Measurements from ENCODE around the gene HIVEP3. TPM values are rescaled to one million over a fixed set of nuclear protein-coding genes. Genes with fewer than 3 reads are reported as not detected.

The HIVEP3 gene
- total RNA-seq, 5 donors from 2014 or later (not counting 1 experiment from before 2014, with no cell fraction given), result 7.0 to 15.3 (median 8.8) TPM

DNA sequence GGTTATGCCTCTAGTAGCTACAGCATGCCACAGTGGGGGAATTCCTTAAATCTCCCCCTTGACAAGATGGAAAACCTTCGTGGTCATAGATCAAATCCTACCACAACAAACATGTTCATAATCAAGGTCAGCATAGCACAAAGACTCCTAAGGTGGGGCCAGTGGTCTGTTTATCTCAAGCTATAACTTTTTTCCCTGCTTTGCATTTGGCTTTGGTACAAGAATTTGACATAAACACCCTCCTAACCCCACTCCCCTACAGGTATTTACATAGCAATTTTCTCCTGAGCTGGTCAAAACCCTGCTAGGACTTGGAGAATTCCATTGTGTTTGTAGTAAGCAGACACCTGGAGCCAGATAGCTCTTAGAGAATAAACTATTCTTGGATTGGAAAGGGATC, 58.5 kb downstream of the HIVEP3 start:
- H3K4me3 Mint-ChIP-seq, result no peak overlapping the region
- H3K27ac ChIP-seq (ENCODE audit: low read length), result no peak overlapping the region
- WGBS (ENCODE audit: insufficient coverage), result 60% methylated on average over 1 of the region's 1 CpG
- peaks cover 14 to 24% (median 20%) of the 10 kb centered on the region in 3 donors for H3K4me1 Mint-ChIP-seq
- DNase-seq (no peak), ATAC-seq (replicated peaks in 1 of 4) (no peak)
- H3K27me3 Mint-ChIP-seq, result no peaks in the 10 kb centered on the region
- H3K4me3 ChIP-seq (ENCODE audit: control insufficient read depth in 1 of 2, extremely low read depth in 1 of 2, low read length in 1 of 2), result no peak overlapping the region
- H3K9me3 ChIP-seq, result no peaks in the 10 kb centered on the region
- ChIA-PET CTCF (no interaction called here), POLR2A (no interaction called here)
- H3K4me1 ChIP-seq (ENCODE audit: control insufficient read depth in 1 of 2, extremely low read depth in 1 of 2, insufficient read depth in 2 of 2, low read length in 2 of 2), result peaks cover 0 to 4% of the 10 kb centered on the region in 2 experiments
- peaks cover 0 to 4% (median 0%) of the 10 kb centered on the region in 3 donors for H3K9me3 Mint-ChIP-seq
- H3K36me3 Mint-ChIP-seq, result peaks cover 25% of the 10 kb centered on the region
- H3K36me3 ChIP-seq (ENCODE audit: control insufficient read depth in 2 of 2, extremely low read depth in 1 of 2, insufficient read depth in 1 of 2, low read length in 1 of 2), result no peaks in the 10 kb centered on the region
- H3K27ac Mint-ChIP-seq, result no peak overlapping the region
- no peaks in the 10 kb centered on the region for H3K27me3 ChIP-seq (replicated peaks in 1 of 2; ENCODE audit: control insufficient read depth in 2 of 2, extremely low read depth in 1 of 2, insufficient read depth in 2 of 2, low read length in 1 of 2)

DNA sequence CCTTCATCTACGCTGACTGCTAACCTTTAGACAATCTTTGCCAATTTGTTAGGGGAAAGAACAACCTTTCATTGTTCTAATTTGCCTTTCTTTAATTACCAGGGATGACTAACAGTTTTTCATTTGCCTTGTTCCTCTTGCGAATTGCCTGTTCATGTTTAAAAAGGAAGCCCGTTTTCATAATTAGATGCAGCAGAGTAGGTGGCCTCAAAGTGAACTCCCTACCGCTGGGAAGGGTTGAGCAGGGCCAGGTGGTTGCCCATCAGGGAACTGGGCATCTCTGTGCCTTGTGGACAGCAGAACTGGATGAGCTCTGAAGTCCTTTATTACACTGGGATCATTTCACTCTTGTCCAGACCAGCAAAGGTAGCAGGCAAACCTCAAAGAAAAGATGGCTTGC, 59.0 kb downstream of the HIVEP3 start:
- CTCF ChIA-PET, result no interaction called here
- Mint-ChIP-seq H3K36me3 (peaks cover 25% of the 10 kb centered on the region), H3K4me3 (no peak overlapping the region), H3K27me3 (no peaks in the 10 kb centered on the region), H3K9me3 (peaks cover 0 to 4% (median 0%) of the 10 kb centered on the region in 3 donors), H3K27ac (no peak overlapping the region), H3K4me1 (peaks cover 14 to 24% (median 20%) of the 10 kb centered on the region in 3 donors)
- DNase-seq (no peak), ATAC-seq (replicated peaks in 1 of 4) (no peak)
- Histone ChIP-seq H3K36me3 (ENCODE audit: control insufficient read depth in 2 of 2, extremely low read depth in 1 of 2, insufficient read depth in 1 of 2, low read length in 1 of 2) (no peaks in the 10 kb centered on the region), H3K9me3 (no peaks in the 10 kb centered on the region), H3K4me3 (ENCODE audit: control insufficient read depth in 1 of 2, extremely low read depth in 1 of 2, low read length in 1 of 2) (no peak overlapping the region), H3K4me1 (ENCODE audit: control insufficient read depth in 1 of 2, extremely low read depth in 1 of 2, insufficient read depth in 2 of 2, low read length in 2 of 2) (peaks cover 0 to 4% of the 10 kb centered on the region in 2 experiments), H3K27me3 (replicated peaks in 1 of 2; ENCODE audit: control insufficient read depth in 2 of 2, extremely low read depth in 1 of 2, insufficient read depth in 2 of 2, low read length in 1 of 2) (no peaks in the 10 kb centered on the region), H3K27ac (ENCODE audit: low read length) (no peak overlapping the region)
- POLR2A ChIA-PET, result no interaction called here
- 83% methylated on average over 2 of the region's 4 CpGs for WGBS (ENCODE audit: insufficient coverage)

DNA sequence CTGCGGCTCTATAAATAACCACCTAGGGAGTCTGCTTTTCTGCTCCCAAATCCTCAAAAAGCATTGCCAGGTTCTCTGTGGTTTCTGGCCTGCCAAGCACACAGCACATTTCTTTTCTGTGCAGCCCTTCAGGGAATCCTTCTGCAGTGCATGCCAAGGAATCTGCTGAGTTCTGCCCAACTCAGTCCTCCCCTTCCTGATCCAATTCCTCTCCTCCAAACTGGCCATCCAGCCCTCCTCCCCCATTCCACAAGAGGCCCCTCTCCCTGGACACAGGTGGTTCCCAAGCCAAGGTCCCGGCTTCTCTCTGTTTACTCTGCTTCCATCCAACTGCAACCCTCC, 61.8 kb downstream of the HIVEP3 start:
- CTCF ChIA-PET, result no interaction called here
- WGBS (ENCODE audit: insufficient coverage), result 83% methylated on average over 1 of the region's 2 CpGs
- no peak for ATAC-seq (replicated peaks in 1 of 4)

DNA sequence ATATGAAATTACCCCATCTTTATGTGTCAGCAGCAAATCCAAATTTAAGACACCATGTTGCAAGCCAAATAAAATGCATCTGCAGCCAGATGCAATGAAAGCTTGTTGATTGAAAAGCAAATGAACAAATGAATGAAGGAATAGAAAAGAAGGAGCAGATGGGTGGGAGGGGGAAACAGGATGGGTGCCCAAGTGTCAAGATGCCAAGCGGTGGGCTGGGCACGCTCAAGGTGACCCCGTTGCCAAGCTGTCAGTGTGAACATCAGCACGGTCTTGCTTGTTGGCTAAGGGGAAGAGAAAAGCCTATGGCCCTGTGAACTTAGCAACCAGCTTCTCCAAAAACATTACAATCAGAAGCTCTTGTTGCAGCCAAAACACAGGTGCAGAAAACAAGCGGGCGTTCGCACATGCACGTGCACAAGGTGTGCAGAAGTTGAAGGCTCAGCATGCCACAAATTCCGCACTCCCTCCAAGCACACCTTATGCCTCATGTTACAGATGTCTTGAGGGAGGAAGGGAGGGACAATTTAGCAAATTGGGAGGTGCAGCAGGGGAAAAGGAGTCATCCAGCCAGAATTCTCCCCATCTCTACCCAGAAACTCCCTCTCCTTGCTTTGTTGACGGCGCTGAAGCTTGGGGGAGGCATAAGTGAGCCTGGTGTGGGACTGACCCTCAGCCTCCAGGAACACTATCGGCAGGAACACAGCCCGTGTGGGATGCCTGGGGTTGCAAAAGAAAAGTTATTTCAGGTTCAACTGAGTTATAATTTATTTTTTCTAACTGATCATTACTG, 62.4 kb downstream of the HIVEP3 start:
- no peak overlapping the region for H3K4me3 ChIP-seq (ENCODE audit: control insufficient read depth in 1 of 2, extremely low read depth in 1 of 2, low read length in 1 of 2)
- H3K27ac Mint-ChIP-seq, result no peak overlapping the region
- H3K36me3 ChIP-seq (ENCODE audit: control insufficient read depth in 2 of 2, extremely low read depth in 1 of 2, insufficient read depth in 1 of 2, low read length in 1 of 2), result no peaks in the 10 kb centered on the region
- POLR2A ChIA-PET, result no interaction called here
- no peak for DNase-seq
- no peaks in the 10 kb centered on the region for H3K9me3 ChIP-seq
- no peaks in the 10 kb centered on the region for H3K4me1 ChIP-seq (ENCODE audit: control insufficient read depth in 1 of 2, extremely low read depth in 1 of 2, insufficient read depth in 2 of 2, low read length in 2 of 2)
- no peaks in the 10 kb centered on the region for H3K27me3 Mint-ChIP-seq
- ATAC-seq (replicated peaks in 1 of 4), result no peak
- no peaks in the 10 kb centered on the region for H3K27me3 ChIP-seq (replicated peaks in 1 of 2; ENCODE audit: control insufficient read depth in 2 of 2, extremely low read depth in 1 of 2, insufficient read depth in 2 of 2, low read length in 1 of 2)
- CTCF ChIA-PET, result interaction anchor here in 1 of 2 donors (1.1 kb wide), 1 partner anchor 337 kb away, joined by 5 read pairs; no protein-coding TSS in a partner anchor
- H3K4me3 Mint-ChIP-seq, result no peak overlapping the region
- H3K9me3 Mint-ChIP-seq, result peaks cover 0 to 4% (median 0%) of the 10 kb centered on the region in 3 donors
- H3K4me1 Mint-ChIP-seq, result peaks cover 4 to 10% (median 5%) of the 10 kb centered on the region in 3 donors
- no peak overlapping the region for H3K27ac ChIP-seq (ENCODE audit: low read length)
- 100% methylated on average over 1 of the region's 13 CpGs for WGBS (ENCODE audit: insufficient coverage)
- H3K36me3 Mint-ChIP-seq, result peaks cover 23% of the 10 kb centered on the region

More for the DNA sequence above, 61.8 kb downstream of the HIVEP3 start:
- Mint-ChIP-seq H3K36me3 (peaks cover 29% of the 10 kb centered on the region), H3K9me3 (peaks cover 0 to 4% (median 0%) of the 10 kb centered on the region in 3 donors), H3K27ac (no peak overlapping the region), H3K4me3 (no peak overlapping the region), H3K27me3 (no peaks in the 10 kb centered on the region), H3K4me1 (peaks cover 2 to 16% (median 5%) of the 10 kb centered on the region in 3 donors)
- Histone ChIP-seq H3K27me3 (replicated peaks in 1 of 2; ENCODE audit: control insufficient read depth in 2 of 2, extremely low read depth in 1 of 2, insufficient read depth in 2 of 2, low read length in 1 of 2) (no peaks in the 10 kb centered on the region), H3K9me3 (no peaks in the 10 kb centered on the region), H3K27ac (ENCODE audit: low read length) (no peak overlapping the region), H3K4me3 (ENCODE audit: control insufficient read depth in 1 of 2, extremely low read depth in 1 of 2, low read length in 1 of 2) (no peak overlapping the region), H3K4me1 (ENCODE audit: control insufficient read depth in 1 of 2, extremely low read depth in 1 of 2, insufficient read depth in 2 of 2, low read length in 2 of 2) (no peaks in the 10 kb centered on the region), H3K36me3 (ENCODE audit: control insufficient read depth in 2 of 2, extremely low read depth in 1 of 2, insufficient read depth in 1 of 2, low read length in 1 of 2) (no peaks in the 10 kb centered on the region)
- DNase-seq, result no peak
- POLR2A ChIA-PET, result no interaction called here

DNA sequence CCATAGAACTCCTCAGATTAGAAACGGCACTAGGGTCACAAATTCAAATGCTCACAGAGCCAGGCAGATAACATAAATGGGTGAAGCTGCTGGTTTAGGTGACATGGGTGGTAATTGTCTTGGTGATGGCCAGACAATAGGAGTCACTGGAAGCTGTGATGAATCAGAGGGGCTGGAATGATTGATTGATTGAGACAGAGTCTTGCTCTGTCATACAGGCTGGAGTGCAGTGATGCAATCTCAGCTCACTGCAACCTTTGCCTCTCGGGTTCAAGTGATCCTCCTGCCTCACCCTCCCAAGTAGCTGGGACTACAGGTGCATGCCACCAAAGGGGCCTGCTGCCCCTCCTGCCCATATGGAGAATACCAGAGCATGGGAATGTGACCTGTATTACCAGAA, 63.0 kb downstream of the HIVEP3 start:
- Mint-ChIP-seq H3K9me3 (peaks cover 0 to 4% (median 0%) of the 10 kb centered on the region in 3 donors), H3K27me3 (no peaks in the 10 kb centered on the region), H3K4me3 (no peak overlapping the region), H3K27ac (no peak overlapping the region), H3K36me3 (peaks cover 21% of the 10 kb centered on the region), H3K4me1 (peaks cover 7 to 9% (median 8%) of the 10 kb centered on the region in 3 donors)
- no peak for DNase-seq
- no peaks in the 10 kb centered on the region for H3K9me3 ChIP-seq
- H3K27me3 ChIP-seq (replicated peaks in 1 of 2; ENCODE audit: control insufficient read depth in 2 of 2, extremely low read depth in 1 of 2, insufficient read depth in 2 of 2, low read length in 1 of 2), result no peaks in the 10 kb centered on the region
- CTCF ChIA-PET, result interaction anchor here in 1 of 2 donors (1.1 kb wide), 1 partner anchor 337 kb away, joined by 5 read pairs; no protein-coding TSS in a partner anchor
- no peak for ATAC-seq (replicated peaks in 1 of 4)
- H3K27ac ChIP-seq (ENCODE audit: low read length), result no peak overlapping the region
- no peak overlapping the region for H3K4me3 ChIP-seq (ENCODE audit: control insufficient read depth in 1 of 2, extremely low read depth in 1 of 2, low read length in 1 of 2)
- H3K36me3 ChIP-seq (ENCODE audit: control insufficient read depth in 2 of 2, extremely low read depth in 1 of 2, insufficient read depth in 1 of 2, low read length in 1 of 2), result no peaks in the 10 kb centered on the region
- 100% methylated on average over 1 of the region's 2 CpGs for WGBS (ENCODE audit: insufficient coverage)
- no peaks in the 10 kb centered on the region for H3K4me1 ChIP-seq (ENCODE audit: control insufficient read depth in 1 of 2, extremely low read depth in 1 of 2, insufficient read depth in 2 of 2, low read length in 2 of 2)
- POLR2A ChIA-PET, result no interaction called here

DNA sequence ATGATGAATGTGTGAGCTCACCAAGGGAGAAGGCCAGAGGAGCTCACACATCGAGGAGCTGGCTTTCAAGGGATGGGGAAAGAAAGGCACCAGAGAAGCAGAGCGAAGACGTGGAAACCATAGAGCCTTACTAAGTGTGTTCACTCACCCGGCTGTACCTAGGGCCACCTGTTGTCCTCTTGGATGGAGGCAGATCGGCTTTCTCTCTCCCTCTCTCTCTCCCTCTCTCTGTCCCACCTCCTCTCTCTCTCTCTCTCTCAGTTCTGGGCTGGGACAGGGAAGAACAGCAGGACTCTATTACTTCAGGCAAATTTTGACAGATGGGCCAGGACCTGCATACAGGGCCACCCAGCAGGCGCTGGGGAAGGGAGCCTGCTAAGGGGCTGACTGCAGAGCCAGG, 64.8 kb downstream of the HIVEP3 start:
- no peaks in the 10 kb centered on the region for H3K27me3 ChIP-seq (replicated peaks in 1 of 2; ENCODE audit: control insufficient read depth in 2 of 2, extremely low read depth in 1 of 2, insufficient read depth in 2 of 2, low read length in 1 of 2)
- no peak overlapping the region for H3K4me3 ChIP-seq (ENCODE audit: control insufficient read depth in 1 of 2, extremely low read depth in 1 of 2, low read length in 1 of 2)
- DNase-seq (no peak), ATAC-seq (replicated peaks in 1 of 4) (no peak)
- ChIA-PET CTCF (no interaction called here), POLR2A (no interaction called here)
- WGBS (ENCODE audit: insufficient coverage), result 90% methylated on average over 2 of the region's 6 CpGs
- Mint-ChIP-seq H3K4me1 (peaks cover 8 to 14% (median 11%) of the 10 kb centered on the region in 3 donors), H3K4me3 (no peak overlapping the region), H3K27ac (no peak overlapping the region), H3K36me3 (peaks cover 21% of the 10 kb centered on the region), H3K9me3 (peaks cover 0 to 4% (median 0%) of the 10 kb centered on the region in 3 donors), H3K27me3 (no peaks in the 10 kb centered on the region)
- no peaks in the 10 kb centered on the region for H3K9me3 ChIP-seq
- peaks cover 0 to 3% of the 10 kb centered on the region in 2 experiments for H3K4me1 ChIP-seq (ENCODE audit: control insufficient read depth in 1 of 2, extremely low read depth in 1 of 2, insufficient read depth in 2 of 2, low read length in 2 of 2)
- H3K36me3 ChIP-seq (ENCODE audit: control insufficient read depth in 2 of 2, extremely low read depth in 1 of 2, insufficient read depth in 1 of 2, low read length in 1 of 2), result no peaks in the 10 kb centered on the region
- H3K27ac ChIP-seq (ENCODE audit: low read length), result no peak overlapping the region

All from T-cell (primary cell).